Activated CD8-positive, alpha-beta memory T cell treated with anti-CD3 and anti-CD28 coated beads, Interleukin-2, amount 50 U/mL, for 4 hours (primary cell): ENCODE data around the gene PASK.
"Not testable (repeated sequence)": the region's sequence is repeated elsewhere in the genome, so short reads cannot be mapped to it uniquely, and the experiment has no call there.

Source experiments
- DNase-seq: peaks from one replicate; pipeline ENCODE4 v3.0.0-alpha.2; 2020

The PASK gene

DNA sequence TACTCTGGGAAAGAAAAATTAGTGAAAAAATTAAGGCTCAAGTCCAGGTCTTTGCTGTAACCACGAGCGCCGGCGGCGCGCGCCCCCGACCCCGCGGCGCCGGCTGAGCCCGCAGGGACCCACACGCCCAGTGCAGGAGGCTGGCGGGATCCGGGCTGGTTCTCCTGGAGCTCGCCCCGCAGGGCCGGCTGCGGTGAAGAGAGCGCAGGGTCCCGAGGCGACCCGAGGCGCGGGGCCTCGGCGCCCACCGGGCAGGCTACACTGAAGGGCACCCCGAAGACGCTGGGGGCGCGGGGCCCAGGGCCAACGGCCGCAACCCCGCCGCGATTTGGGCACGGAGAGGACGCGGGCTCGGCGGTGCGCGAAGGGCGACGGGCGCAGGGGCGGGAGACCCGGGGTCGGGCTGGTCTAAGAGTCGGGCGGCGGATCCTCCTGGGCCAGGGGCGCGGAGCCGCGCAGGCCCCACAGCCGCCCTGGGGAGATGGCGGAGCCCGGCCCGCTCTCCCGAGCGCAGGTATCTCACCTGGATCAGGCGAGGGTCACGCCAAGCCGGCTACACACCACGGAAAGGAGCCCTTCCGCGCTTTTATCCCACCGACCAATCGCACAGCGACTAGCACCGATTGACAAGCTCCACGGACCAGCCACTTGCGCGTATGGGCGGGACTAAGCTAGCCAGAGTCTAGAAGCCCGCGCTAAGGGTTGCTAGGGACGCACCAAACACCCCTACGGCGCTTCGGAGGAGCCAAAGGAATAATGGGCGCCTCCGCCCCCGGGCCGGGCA, at the start of gene PASK:
Gene PASK, minus strand, starts transcription at position 582 of the 784 bp plus-strand sequence. CDS start 6,440 bp downstream, outside the sequence.
- DNase-seq: peak; percentile 89

DNA sequence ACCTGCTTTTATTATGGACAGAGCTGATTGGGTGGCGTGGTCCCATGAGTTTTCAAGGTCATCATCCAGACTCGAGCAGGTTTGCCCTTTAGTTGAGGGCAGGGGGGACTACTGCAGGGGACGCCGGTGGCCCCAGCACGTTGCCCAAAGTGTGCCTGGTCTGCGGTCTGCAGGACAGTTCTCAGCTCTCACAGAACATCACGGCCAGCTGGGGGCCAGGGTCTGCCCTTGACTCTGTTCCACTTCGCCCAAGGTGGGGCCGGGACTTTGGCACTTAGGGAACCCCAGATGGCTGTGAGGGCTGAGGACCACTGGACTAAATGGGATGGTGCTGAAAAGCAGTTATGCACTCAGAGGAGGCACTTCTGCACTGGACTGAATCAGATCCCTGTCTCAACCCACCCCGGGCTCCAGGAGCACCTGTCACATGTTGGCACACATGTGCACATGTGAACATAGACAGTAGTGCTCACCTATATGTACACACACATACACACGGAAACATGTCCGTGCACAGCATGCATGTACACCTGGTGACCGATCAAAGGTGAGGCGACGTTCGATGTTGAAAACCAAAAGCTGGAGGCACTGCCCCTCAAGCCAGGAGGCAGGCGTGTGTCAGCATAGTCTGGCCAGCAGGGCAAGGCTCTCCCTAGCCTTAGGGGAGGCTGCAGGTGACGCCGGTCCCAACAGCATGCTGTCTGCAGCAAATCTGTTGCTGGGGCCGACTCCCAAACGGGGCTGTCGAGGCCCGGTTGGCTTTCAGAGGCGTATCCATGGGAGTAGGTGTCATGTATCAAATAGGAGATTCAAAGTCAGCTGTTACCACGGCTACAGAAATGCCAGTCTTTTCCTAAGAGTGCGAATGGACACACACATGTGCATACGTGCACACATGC, 49.4 kb upstream of the PASK start:
- DNase-seq: no peak

DNA sequence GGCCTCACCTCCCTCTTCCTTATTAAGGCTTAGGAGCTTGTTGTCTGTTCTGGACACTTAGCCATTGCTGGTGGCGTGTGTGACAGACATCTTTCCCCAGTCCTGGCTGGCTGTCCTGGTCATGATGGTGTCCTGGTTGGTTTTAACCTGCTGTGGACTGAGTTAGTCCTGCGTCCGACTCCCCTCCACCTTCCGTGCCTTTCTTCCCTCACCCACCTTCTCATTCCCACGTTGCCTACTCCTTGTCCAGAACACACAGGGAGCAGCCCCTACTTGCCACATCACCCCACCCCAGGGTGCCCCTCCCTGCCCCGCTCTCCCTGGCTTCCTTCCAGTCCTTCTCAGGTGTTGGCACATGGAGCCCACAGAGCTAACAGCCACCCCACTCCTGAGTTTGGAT, 48.7 kb upstream of the PASK start:
- no peak for DNase-seq

DNA sequence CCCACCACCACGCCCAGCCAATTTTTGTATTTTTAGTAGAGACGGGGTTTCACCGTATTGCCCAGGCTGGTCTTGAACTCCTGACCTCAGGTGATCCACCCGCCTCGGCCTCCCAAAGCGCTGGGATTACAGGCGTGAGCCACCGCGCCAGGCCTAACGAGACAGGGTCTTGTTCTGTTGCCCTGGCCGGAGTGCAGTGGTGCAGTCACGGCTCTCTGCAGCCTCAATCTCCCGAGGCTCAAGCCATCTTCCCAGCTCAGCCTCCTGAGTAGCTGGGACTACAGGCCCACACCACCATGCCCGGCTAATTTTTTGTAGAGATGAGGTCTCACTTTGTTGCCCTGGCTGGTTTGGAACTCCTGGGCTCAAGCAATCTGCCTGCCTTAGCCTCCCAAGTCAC, 48.0 kb upstream of the PASK start:
- not testable (repeated sequence) for DNase-seq

DNA sequence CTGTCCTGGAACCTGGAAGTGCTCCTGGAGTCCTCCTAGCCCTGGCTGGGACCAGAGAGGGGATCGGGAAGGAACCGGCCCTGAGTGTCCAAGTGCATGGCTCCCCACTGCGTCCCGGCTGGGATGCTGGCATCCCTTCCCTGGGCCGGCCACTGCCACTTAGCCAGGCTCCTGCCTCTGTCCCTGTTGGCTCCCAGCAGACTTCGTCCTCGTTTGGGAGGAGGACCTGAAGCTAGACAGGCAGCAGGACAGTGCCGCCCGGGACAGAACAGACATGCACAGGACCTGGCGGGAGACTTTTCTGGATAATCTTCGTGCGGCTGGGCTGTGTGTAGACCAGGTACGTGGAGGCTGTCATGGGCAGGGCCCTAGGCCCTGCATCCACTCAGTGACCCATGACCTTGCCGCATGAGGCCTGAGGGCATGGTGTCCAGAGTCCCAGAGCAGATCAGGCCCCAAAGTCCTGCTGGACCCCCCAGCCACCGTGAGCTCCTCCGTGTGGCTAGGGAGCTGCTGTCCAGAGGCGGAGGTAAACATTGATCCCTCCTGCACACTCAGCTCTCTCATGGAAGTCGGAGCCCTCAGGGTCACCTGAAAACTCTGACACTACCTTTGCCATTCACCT, 46.3 kb upstream of the PASK start:
- no peak for DNase-seq

DNA sequence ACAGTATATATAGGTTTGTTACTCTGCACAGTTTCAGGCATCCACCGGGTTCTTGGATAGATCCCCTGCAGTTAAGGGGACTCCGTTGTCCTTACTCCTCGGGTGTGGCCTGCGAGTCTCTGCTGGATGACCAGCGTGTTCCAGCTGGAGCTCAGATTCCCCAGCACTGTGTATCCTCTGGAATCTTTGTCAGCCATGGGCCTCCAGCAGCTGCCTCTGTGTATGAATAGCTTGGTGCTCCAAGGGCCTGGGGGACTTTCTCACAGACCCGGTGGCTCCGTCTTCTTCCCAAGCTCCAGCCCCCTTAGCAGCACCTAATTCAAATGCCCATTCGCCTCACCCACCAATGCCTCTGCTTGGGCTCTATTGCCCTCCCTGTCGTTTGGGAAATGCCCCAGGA, 45.5 kb upstream of the PASK start:
- no peak for DNase-seq

DNA sequence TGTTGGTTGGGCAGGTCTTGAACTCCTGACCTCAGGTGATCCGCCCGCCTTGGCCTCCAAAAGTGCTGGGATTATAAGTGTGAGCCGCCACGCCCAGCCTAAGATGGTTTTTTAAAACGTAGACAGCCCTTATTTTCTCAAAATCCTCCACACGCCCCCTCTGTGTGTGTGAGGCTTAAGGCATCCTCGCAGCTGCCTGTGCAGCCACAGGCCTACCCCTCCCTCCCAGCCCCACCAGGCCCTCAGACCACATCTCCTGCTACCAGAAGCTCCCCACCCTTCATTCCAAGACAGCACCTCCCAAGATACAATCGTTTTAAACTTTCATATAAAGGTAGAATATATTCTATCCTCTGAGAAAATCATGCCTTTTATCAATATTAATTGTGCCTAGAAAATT, 44.0 kb upstream of the PASK start:
- DNase-seq: no peak

DNA sequence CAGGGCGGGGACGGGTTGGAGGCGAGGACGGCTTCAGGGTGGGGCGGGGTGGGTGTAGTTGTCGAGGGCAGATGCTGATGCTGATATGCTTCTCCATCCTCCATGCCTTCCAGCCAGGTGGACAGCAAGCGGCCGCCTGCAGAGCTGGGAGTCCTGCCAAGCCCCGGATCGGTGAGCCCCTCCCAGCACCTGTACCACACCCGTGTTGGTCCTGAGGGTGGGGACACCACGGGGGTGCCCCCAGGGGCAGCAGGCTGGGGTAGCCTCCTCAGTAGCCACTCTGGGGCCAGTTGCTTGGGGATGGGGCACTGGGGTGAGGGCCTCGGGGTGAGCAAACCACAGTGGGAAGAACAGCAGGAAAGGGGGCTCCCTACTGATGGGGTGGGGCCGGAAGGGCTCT, 41.8 kb upstream of the PASK start:
- DNase-seq: no peak

DNA sequence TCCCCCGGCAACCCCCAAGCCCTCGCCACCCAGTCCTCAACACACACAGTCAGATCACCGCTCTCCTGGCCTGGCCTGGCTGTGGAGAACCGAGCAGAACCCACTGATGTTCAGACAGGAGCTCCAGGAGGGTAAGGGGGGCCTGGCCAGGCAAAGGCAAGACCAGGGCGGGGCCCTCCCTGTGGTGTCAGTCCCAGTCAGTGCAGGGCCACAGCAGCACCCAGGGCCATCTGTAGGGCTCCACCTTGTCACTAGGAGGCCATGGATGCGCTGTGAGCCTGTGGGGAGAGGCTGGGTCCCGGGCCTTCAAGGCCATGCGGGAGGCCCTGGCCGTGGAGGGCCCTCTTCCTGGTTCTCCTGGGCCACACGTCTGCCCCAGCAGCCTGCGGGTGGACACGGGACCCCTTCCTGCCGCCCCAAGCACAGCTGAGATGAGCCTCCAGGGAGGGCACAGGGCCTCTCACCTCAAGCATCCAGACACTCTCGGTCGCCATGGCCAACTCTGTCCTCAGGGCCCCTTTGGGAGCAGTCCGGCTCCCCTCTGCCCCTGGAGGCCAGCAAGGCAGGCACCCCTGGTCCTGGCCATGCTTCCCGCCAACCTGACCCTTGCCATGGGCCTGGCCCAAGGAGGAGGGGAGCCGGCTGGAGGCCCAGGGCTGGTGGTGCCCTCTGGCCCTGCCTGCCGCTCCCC, 41.2 kb upstream of the PASK start:
- DNase-seq: no peak

DNA sequence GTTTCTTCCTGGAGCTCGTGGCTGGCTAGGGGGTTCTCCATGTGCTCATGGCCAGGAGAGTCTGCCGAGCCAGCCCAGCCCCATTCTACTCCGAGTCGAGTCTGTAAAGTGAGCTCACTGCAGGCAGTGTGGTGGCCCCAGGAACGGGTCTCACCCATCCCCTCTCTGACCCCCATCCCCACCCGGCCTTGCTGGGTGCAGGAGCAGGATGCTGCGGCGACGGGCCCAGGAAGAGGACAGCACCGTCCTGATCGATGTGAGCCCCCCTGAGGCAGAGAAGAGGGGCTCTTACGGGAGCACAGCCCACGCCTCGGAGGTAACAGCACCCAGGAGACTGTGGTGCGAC, 40.6 kb upstream of the PASK start:
- no peak for DNase-seq

DNA sequence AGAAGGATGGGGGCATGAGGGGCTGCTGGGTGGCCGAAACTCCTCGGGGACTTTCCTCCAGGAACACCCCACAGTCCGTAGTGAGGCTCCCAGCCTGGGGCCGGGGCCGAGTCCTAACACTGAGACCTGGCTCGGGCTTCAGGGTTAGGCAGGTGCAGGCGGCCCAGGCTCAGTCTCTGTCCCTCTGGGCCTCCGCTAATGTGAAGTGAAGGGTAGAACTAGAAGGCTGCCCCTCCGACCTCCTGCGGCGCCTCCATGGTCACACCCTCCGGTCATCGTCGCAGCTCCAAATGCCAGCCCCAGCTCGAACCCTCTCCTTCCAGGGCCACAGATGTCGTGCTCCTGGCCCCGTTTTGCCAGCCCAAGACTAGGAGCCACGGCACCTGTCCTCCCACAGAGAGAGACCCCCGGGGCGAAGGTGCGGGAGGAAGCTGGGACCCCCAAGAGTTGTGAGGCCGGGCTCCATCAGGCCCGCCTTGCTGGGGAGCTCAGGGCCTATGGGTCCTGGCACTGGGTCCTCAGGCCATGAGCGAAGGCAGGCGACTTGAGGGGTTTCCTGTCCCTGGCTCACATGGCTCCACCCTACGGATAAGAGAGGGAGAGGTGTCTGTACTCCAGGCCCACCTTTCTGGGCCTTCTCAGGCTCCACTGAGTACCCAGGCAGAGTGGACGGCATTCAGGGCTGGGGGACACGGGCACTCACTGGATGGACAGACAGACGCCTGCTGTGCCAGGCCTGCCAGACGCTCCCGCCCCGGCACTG, 40.0 kb upstream of the PASK start:
- DNase-seq: no peak

DNA sequence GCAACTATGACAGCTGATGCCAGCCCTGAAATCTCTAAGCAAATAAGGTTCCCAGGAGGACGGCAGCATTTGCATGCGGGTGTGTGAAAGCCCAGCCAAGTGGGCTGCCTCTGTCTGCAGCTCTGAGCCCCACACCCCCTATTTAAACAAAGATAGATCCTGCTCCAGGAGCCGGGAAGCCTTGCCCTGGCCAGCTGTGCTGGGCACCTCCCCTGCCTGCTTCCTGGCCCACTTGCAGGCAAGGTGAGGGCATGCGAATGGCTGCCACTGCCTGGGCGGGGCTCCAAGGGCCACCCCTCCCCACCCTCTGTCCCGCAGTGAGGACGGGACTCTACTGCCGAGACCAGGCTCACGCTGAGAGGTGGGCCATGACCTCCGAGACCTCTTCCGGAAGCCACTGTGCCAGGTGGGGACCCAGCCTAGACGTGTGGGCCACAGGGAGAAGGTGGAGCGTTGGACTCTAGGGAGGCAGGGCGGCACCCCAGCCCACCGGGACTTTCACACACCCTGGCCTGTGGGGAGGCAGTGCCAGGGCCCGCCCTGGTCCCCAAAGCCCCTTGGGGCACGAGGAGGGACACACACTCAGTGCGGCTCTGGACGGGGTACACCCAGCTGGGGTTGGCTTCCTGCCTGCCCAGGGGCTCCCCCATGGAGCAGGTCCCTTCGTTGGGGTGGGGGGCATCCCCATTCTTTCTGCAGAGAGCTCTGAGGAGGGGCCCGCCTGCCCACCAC, 39.3 kb upstream of the PASK start, which contains the start of gene ANO7:
Gene ANO7, plus strand, starts transcription at position 317 of the 732 bp plus-strand sequence. CDS start 1,387 bp downstream, outside the sequence.
- no peak for DNase-seq

DNA sequence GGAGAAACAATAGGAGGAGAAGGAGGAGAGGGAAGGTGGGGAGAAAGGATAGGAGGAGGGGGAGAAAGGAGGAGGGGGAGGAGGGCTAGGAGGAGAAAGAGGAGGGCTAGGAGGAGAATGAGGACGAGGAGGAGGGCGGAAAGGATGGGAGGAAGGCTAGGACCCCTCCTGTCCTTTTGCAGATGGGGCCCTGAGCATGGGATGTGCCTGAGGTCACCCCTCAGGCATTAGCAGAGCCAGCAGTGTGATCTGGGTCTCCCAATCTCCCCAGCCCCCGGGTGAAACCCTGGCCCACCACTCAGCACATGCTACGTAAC, 38.6 kb upstream of the PASK start:
- no peak for DNase-seq

DNA sequence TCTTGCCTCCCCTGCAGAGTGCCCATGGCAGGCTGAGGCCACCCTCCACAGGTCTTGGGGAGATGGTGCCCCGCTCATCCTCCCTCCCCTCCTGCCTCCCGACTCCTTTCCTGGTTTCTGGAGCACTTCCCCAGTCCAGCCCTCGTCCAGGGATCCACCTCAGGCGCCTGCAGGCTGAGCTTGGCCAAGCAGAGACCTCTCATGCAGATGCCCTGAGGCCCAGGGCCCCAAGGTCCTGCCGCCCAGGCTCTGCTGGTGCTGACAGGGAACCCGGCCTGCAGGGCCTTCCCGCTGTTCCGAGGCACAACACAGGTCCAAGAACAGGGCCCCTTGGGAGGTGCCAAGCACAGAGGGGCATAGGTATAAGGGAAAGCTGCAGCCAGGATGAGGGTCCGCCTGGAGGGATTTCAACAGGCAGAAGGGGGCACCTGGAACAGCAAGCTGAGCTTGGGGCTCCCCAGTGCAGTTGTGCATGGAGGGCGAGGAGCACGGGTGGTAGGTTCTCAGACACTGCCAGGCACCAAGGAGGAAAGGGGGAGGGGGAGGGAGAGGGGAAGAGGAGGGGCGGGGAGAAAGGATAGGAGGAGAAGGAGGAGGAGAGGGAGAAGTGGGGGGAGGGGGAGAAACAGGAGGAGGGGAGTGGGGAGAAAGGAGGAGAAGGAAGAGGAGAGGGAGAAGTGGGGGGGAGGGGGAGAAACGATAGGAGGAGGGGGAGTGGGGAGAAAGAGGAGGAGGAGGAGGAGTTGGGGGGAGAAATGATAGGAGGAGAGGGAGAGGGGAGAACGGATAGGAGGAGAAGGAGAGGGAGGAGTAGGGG, 38.0 kb upstream of the PASK start:
- DNase-seq: no peak

DNA sequence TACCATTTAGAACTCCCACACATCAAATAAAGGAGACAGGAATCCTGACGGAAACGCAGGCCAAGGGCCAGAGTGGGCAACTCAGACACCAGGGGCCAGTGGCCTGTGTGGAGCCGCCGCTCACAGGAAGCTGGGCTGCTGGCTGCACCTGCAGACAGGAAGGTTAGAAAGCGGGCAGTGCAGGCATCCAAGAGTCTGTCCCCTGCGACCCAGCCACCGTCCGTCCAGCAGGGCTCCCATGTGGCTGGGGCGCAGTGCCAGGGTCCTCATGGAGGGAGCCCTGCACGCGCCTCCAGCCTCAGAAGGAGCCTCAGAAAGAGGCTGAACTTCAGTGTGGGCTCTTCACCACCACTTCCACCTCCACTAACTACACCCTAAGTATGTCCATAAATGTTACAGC, 36.7 kb upstream of the PASK start:
- no peak for DNase-seq

DNA sequence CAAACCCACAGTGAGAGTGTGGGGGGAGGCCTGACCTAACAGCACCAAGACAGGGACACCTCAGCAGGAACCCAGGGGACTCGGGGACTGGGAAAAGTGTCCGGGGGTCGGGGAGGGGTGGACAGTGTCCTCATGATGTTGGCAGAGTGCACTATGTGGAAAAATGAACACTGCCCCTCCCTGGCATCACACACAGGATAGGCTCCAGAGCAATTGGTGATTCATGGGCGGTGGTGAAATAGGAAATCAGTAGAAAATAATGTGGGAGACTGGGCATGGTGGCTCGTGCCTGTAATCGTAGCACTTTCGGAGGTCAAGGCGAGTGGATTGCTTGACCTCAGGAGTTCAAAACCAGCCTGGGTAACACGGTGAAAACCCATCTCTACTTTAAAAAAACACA, 35.6 kb upstream of the PASK start:
- DNase-seq: no peak

DNA sequence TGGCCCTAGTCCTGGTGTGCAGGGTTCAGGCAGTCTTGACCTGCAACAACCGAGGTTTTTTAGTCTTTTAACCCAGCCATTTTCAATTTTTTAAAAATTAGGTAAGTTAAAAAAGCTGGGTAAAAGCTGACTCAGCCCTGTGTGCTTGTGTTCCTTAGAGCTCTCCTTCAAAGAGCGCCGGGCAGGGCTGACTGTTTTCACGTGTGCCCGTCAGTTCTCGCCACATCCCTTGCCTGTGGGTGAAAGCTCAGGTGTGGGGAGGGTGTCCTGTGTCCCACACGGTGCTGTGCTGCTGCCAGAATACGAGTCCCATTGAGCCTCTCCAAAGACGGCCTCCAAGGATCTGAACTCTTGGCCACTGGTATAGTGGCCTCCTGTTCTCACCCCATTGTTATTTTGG, 33.9 kb upstream of the PASK start:
- DNase-seq: no peak

DNA sequence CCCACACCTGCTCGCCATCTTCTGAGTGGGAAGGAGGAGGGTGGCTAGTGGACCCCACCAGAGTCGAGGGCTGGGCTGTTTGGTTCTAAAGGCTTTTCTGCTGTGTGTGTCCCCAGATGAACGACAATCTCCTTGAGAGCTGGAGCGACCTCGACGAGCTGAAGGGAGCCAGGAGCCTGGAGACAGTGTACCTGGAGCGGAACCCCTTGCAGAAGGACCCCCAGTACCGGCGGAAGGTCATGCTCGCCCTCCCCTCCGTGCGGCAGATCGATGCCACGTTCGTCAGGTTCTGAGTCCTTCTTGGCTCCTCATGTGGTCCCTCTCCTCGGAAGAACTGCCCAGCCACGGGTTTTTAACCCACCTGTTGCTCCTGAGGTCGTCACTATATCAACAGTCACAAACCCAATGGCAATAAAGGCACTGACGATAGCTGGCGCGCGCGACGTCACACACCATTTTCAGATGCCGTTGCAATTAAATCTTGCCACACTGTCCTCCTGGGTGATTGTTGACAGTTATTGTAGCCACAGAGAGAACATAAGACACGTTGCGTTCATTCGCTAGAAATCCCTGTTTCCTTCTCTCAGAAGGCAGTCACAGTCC, 33.4 kb upstream of the PASK start:
- no peak for DNase-seq

DNA sequence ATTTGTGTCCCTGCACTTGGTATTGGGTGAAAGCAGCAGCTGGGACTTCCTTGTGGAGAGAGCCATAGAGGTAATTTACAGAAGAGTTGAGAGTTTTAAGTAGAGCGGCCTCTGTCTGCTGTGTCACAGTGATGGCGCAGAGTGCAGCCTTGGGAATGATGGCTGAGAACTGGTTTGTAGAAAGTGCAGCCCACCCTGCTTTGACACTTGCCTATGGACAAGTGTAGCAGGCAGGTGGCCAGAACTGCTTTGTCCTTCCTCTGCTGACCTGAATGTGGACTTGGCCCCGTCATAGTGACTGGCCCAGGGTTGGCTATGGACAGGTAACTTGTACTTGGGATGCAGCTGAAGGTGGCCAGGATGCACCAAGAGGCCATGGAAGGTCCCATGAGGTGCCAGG, 32.9 kb upstream of the PASK start:
- no peak for DNase-seq

DNA sequence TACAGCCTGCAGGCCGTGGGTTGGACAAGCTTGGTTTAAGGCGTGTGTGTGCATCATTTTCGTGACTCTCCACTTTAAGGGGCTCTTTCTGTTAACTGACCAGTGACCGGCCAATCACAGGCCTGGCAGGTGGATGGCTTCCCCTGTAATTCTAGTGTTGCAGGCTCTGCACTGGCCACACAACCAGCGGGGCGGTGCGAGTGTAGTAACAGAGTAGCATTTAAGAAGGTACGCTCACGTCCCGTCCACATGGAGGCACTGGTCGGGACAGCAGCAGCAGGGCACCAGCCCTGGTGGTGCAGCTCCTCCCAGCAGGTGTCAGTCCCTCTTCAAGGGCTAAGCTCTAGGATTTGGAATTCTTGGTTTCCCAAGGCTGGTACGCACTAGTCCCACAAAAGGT, 31.2 kb upstream of the PASK start:
- DNase-seq: no peak
